CD4-positive, alpha-beta T cell treated with Interleukin-15 for 1 hour (primary cell): ENCODE results near the gene PRKCZ.

Experiments
- DNase-seq: peaks from one replicate; pipeline ENCODE4 v3.0.0-alpha.2; 2020

The PRKCZ gene

GRCh38 chr1:2184531-2184930 is 134.3 kb downstream of the PRKCZ start:
- DNase-seq = no peak

GRCh38 chr1:2184934-2185333 is 134.7 kb downstream of the PRKCZ start:
- no peak for DNase-seq

GRCh38 chr1:2185880-2186855 is 136.0 kb downstream of the PRKCZ start:
- no peak for DNase-seq

GRCh38 chr1:2186901-2187300 is 136.7 kb downstream of the PRKCZ start:
- DNase-seq = no peak

- no peak for DNase-seq
Observed at GRCh38 chr1:2187619-2188018, 137.4 kb downstream of the PRKCZ start.

GRCh38 chr1:2188336-2188735 is 138.1 kb downstream of the PRKCZ start:
- no peak for DNase-seq

GRCh38 chr1:2189459-2190425 is 139.5 kb downstream of the PRKCZ start:
- peak; percentile 94 for DNase-seq

- no peak for DNase-seq
Observed at GRCh38 chr1:2190491-2190976, 140.3 kb downstream of the PRKCZ start.

- no peak for DNase-seq
Observed at GRCh38 chr1:2192031-2192995, 142.1 kb downstream of the PRKCZ start.

GRCh38 chr1:2193514-2194281 is 143.5 kb downstream of the PRKCZ start:
- DNase-seq = no peak

- DNase-seq = peak; percentile 78
Observed at GRCh38 chr1:2194319-2194897, 144.2 kb downstream of the PRKCZ start, which contains the start of gene FAAP20. FAAP20 (minus strand) TSS chr1:2194772; CDS start chr1:2194749, 23 bp downstream.

- peak; percentile 89 for DNase-seq
Observed at GRCh38 chr1:2194898-2195673, 144.9 kb downstream of the PRKCZ start.

- no peak for DNase-seq
Observed at GRCh38 chr1:2195785-2196184, 145.6 kb downstream of the PRKCZ start.

- no peak for DNase-seq
Observed at GRCh38 chr1:2196901-2197638, 146.9 kb downstream of the PRKCZ start.

GRCh38 chr1:2197707-2198165 is 147.5 kb downstream of the PRKCZ start:
- no peak for DNase-seq

- no peak for DNase-seq
Observed at GRCh38 chr1:2198571-2198970, 148.4 kb downstream of the PRKCZ start.

- DNase-seq = peak; percentile 91
Observed at GRCh38 chr1:2199042-2199810, 149.0 kb downstream of the PRKCZ start.

- no peak for DNase-seq
Observed at GRCh38 chr1:2200308-2200943, 150.2 kb downstream of the PRKCZ start.
